DMS79 (cell line): ENCODE results near the gene TPM3.
A peak's percentile ranks its signal among the peaks of the same experiment; 100 is the strongest.
"Not testable (repeated sequence)": the region's sequence is repeated elsewhere in the genome, so short reads cannot be mapped to it uniquely, and the experiment has no call there.

Experiments used
- DNase-seq: peaks from one replicate; lab custom pipeline; 2025; lab: John Stamatoyannopoulos, UW

The TPM3 gene

DNA sequence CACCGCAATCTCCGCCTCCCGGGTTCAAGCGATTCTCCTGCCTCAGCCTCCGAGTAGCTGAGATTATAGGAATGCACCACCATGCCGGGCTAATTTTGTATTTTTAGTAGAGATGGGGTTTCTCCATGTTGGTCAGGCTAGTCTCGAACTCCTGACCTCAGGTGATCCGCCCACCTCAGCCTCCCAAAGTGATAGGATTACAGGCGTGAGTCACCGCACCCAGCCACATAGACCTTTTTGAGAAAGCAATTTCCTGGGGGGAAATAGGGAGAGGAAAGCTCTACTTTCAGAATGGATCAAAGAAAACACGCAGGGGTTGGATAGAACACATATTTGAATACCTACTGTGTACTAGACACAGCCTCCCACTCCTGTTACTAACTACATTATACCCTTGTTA is 13.9 kb upstream of the TPM3 start:
- not testable (repeated sequence) for DNase-seq

DNA sequence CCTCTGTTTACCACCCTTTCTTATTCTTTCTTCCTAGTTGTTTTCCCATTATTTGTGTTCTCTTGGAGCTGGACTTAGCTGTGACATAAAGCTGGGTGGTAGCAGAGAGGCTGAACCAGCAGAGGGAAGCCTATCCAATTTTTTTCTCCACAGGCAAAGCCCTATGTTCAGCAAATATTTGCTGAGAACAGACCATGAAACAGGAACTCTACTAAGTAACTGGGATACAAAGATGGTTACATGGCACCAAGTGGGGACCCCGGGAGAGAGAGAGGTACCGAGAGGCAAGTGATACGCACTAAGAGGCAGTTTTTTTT is 7.6 kb upstream of the TPM3 start:
- no peak for DNase-seq

DNA sequence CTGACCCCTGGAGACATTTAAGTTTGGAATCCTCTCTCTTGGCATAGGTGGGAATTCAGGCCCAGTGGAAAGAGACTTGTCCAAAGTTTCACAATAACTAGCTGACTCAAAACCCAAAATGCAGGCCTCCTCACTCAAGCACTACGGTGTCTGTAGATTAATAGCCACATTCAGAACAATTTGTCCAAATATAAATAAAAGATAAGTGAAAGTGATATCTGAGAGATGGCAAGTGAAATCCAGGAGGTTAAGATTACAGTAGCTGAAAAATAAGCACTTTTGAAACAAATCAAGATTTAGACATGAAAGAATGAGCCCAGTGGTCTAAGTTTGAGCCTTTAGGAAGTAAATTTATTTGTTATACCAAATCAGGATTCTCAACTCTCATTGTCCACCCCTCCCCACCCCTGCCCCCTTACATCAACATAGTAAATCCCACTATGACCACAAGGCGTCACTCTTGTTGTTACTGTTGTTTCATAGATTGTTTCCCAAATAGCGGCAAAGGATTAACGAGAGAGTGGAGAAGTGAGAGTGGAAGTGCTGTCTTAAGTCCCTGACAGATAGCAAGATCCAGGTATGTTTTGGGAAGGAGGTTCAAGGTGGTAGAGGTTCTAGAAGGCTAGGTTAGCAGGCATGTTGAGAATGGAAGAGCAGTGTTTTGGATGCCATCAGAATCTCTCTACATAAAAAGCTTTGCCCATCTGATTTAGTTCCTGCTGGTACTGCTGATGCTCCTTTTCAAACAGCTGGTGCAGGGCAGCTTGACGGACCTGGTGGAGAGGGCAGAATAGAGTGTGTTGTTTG is 7.1 kb upstream of the TPM3 start:
- no peak for DNase-seq

DNA sequence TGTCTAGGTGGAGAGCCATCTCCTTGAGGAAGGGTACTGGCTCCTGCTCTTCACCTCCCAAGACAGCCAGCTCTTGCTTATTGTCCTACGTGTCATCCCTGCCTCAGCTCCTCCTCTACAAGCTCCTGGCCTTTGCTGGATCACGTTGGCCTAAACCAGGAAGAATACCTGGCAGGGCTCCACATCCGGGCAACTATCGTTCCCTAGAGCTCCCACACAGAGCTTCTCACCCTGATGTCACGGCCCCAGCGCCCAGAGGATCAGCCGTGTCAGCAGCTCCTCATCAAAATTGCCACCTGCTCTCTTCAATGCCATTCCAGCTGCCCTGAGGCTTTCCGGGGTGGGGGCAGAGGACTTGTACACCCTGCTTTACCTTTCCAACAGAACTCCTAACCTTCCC is 1.9 kb upstream of the TPM3 start:
- DNase-seq: no peak

DNA sequence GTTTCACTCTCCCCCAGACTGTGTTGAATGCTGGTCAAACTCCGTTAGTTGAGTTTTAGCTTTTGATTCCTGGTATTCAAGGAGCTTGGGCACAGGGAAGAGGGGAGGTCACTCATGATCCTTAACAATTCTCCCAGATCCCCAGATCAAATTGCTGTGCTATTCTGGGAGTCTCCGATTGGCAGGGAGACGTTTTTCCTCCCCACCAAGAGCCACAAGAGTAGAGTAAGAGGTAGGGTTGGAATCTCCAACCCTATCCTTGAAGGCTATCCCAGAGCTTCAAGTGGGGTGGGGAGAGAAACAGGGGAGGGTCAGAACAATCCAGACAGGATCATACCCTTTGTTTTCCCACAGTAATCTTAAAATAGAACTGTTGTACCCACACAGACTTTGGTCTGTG is 576 bp upstream of the TPM3 start:
- DNase-seq: no peak

DNA sequence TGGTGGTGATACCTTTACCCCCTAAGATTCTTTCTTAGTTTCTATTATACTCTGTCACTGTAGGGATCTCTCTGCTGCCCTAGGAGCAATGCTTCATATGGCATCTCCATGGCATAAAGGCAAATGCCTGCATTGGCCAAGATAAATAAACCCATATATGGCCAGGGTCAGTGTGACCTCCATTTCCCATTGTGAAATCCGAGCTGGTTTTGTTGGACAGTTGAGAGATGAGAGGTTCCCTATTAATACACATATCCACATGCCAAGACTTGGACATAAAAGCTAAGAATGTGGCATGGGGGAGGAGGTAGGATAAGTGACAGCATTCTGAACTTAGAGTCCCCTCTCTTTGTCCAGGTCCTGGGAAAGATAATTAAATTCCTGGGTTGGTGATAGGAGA is 1.4 kb downstream of the TPM3 start:
- DNase-seq: no peak

GRCh38 chr1:154186852-154187501 is 4.9 kb downstream of the TPM3 start:
- peak; percentile 25 for DNase-seq

GRCh38 chr1:154186177-154186576 is 5.7 kb downstream of the TPM3 start:
- peak; percentile 49 for DNase-seq

- peak; percentile 98 for DNase-seq
Observed at GRCh38 chr1:154183046-154183915, 8.6 kb downstream of the TPM3 start.

- DNase-seq: peak; percentile 33
Observed at GRCh38 chr1:154182344-154183045, 9.4 kb downstream of the TPM3 start.

- no peak for DNase-seq
Observed at GRCh38 chr1:154181944-154182343, 10.0 kb downstream of the TPM3 start.

GRCh38 chr1:154179946-154180687 is 11.8 kb downstream of the TPM3 start:
- no peak for DNase-seq

GRCh38 chr1:154178911-154179811 is 12.7 kb downstream of the TPM3 start:
- DNase-seq: no peak

DNA sequence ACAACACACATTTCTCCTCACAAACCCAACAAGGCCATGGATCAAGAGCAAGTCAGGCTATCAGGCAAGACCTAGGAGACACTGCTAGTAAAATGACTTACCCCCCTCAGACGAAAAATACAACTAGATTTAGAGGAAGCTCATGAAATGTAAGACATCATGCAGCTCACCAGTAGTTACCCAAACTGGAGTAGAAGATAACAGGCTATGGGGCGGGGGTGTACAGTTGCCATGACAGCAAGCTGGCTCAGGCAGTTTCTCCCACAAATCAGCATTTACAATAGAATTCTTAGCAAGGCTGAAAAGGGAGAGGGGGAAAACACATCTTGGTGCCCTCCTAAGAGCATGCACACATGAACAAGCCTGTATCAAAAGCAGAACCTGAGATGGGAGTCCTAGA is 13.9 kb downstream of the TPM3 start:
- no peak for DNase-seq

GRCh38 chr1:154176337-154176736 is 15.6 kb downstream of the TPM3 start:
- no peak for DNase-seq

- no peak for DNase-seq
Observed at GRCh38 chr1:154174654-154175053, 17.2 kb downstream of the TPM3 start.

DNA sequence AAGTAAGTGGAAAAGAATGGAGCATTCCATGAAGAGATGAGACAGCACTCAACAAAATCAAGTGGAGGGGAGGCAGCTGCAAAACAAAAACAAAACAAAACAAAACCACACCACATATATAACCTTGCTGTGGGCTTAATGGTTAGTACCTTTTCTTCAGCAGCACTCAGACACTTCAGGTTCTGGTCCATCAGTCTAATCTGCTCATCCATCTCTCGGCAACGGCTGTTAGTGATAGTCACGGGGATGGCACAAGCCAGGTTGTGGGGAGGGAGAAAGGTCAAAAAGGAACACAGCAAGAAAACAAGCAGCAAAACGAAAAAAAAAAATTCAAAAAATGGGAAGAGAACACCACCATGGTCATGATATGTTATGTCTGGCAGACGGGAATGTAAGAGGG is 20.0 kb downstream of the TPM3 start:
- DNase-seq: no peak

DNA sequence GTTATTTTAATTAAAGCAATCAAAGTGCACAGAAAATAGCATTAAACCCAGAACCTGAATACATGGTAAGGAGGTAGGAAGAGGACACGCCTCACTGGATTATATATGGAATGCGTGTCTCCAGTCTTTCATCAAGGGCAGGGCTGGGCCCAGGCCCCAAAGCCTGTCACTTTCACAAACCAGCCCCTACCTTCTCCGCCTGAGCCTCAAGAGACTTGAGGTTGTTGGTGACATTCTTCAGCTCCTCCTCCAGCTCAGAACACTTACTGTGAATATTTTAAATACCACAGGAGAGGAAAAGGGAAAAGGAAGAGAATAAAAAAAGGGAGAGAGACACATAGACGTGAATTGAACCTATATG is 20.7 kb downstream of the TPM3 start:
- DNase-seq: no peak

DNA sequence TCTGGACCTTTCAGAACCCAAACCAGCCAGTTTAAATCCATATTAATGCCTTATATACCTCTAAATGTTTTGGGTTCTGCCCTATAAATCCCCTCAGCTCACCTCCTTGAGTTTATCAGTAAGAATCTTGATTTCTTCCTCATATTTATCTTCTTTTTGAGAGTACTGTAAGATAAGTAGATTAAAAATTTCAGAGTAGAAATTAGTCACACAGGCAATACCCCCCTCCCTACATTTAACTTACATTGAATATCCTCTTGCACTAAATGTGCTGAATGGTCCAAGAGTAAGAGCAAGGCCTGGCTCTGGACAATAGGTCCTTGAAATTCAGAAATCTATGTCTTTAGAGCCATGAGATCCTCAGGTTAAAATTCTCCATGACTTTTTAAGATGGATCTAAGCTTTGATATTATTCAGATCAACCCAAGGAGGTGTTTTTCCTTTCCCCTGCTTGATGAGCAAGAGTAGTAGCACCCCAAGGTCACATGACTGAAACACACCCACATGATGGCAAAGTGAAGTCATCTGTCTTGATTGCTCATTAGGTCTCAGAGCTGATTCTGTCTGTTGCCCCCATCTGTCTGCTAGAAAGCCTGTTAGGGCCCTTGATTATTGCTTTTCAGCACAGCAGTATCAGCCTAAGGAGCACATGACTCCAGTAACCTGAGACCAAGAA is 21.2 kb downstream of the TPM3 start:
- DNase-seq: no peak

GRCh38 chr1:154167461-154167860 is 24.4 kb downstream of the TPM3 start:
- no peak for DNase-seq
